Smooth muscle cell of the brain vasculature (primary cell): ENCODE results near the gene ZSWIM4.

Experiments
- DNase-seq: peaks from one replicate; pipeline ENCODE4 v3.0.0-alpha.2; 2012; ENCODE audit warnings: low read depth, low spot score

The ZSWIM4 gene

DNA sequence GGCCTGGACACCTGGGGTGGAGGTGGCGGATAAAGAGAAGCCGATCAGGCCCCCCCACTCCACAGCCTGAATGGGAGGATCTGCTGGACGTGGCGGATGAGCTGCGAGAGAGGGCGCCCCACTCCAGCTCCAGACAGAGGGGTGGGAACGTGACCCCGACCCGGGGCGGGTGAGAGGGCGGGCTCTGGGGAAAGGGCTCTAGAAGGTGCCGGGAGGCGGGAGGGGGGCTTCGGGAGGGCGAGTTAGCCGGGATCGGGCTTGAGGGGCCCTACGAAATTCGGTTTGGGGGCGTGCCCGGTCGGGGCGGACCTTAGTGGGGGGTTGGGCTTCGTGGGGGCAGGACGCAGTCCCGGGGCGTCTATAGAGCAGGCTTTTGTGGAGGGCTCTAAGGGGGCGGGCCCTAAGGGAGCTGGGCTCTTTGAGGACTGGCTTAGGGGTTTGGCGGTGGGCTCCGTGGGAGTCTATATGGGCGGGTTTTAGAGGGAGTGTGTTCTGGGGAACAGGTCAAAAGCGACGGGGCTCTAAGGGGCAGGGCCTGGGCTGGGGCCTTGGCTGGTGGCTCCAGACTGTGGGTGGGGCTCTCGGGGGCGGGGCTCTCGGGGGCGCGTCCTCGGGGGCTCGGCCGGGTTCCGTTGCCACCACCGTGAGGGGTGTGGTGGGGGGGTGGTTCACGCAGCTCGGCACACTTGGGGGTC is 77.6 kb downstream of the ZSWIM4 start:
- no peak for DNase-seq

DNA sequence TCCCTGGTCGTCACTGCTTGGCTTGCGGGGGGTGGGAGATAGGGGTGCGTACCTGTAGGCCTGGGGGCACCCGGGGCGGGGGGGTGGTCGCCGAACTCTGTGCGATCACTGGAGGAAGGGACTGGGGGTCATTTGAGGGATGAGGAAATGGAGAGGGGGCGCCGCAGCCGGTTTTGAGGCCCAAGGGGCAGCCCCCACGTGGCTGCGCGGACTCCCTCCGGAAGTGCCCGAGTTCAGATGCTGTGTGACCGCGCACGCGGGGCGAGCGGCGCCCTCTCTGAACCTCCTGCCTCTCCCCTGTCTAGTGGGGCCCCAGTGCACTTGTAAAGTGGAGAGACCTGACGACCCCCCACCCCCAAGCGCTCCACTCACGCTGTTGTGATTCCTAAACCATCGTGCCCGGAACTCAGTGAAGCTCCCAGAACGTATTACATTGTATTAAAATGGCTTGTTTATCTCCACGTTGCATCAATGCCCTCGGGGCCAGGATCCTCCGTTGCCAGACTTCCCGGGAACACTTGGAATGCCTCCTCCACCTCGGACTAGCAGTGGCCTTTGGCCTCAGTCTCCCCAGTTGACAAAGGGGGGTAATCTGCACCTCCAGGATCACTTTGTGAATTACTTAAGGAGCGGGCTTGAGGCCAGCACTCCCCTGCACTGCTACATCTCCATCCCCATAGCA is 78.7 kb downstream of the ZSWIM4 start:
- DNase-seq: no peak

DNA sequence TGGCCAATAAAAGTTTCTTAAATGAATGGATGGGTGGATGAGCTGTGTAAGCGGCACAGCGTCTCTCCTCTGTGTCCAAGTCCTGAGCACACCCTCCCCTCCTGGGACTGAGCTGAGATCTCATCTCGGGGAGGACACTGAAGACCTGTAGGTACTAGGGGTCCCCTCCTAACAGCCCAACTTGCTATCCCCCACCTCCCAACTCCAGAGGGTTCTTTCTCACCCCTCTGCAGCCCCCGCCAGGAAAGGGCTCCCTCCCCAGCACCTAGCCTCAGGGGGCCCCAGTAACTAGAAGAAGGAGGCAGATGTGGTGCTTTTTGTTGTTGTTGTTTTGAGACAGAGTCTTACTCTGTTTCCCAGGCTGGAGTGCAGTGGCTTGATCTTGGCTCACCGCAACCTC is 80.6 kb downstream of the ZSWIM4 start:
- DNase-seq: no peak

DNA sequence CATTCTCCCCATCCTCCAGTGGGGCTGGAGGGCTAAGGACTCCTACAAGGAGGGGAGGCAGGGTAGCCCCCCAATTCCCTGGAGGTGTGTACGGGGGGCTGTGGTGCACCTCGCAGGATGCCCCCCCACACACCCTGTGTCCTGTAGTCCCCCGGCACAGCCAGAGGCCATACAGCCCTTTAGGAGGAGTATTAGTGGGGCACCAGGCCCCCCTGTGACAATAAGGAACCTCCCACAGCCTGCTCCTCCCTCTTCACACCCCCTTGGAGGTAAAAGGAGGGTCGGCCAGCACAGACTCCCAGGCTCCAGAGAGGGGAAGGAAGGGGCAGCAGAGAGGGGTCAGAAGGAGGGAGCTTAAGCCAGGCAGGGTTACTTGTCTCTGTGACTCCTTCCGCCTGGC is 81.6 kb downstream of the ZSWIM4 start, which contains the start of gene NANOS3:
TSS of gene NANOS3 (plus strand) at position 301 of the 400 bp plus-strand sequence. CDS start 115 bp downstream, outside the sequence.
- no peak for DNase-seq

DNA sequence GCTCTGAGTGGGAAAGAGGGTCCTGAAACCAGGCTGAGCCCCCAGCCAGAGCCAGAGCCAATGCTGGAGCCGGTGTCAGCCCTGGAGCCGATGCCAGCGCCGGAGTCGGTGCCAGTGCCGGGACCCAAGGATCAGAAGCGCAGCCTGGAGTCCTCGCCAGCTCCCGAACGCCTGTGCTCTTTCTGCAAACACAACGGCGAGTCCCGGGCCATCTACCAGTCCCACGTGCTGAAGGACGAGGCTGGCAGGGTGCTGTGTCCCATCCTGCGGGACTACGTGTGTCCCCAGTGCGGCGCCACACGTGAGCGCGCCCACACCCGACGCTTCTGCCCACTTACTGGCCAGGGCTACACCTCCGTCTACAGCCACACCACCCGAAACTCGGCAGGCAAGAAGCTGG is 82.1 kb downstream of the ZSWIM4 start:
- DNase-seq: no peak

DNA sequence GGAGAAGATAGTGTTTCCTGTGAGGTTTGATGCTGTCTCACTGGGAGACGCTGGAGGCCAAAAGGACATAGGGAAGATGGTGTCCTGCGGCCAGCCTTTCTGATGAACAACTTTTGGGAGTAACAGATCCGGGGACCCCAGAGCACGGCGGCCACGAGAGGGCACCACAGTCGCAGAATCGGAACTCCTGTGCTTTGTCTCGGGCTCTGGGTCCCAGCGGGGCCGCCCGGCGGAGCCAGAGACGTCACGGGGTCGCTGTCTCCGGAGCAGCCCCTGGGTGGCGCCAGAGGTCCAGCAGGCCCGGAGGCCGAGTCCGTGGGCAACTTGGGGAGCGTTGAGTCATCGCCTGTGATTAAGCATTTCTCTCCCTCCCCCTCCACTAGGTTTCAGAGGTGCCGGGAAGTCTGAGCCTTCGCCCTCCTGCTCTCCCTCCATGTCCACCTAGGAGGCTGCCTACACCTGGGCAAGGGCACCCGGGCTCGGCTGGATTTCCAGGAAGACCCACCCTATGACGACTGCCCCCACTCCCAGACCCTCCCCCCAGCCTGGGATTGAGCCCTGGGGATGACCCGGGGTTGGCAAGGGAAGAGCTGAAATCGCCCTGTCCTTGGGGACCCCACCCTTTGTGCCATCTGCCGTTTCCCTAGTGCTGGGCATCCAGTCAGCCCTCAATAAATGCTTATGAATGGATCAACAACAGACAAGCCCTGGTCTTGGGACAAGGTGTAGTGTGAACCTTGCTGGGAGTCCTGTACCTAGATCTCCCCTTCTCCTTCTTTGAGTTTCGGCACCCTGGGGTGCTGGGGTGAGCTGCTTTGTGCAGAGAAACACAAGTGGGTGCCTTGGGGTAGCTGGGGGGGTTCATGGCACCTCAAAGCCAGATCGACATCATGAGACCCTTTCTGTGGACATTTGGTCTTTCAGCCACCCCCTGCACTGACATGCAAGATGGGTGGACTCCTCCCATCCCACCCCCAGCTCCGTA is 85.1 kb downstream of the ZSWIM4 start:
- peak; percentile 83 for DNase-seq

DNA sequence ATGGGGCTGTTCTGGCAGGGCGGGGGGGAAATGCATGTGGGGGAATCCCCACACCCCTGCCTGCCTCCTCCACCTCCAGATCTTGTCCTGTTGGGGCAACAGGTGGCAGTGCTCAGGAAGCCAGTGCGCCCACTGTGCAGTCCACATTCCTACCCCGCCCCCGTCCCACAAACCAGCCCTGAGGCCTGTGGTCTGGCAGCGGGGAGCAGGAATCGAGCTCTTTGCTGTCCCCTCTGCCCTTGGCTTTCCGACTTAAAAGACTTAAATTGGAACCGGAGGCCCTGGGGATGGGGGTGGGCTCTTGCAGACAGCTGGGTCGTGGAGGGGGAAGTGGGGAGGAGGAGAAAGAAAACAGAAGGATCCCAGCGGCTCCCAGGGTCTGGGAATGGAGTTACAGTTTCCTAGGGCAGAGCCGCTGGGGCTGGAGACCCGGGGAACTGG is 86.0 kb downstream of the ZSWIM4 start:
- DNase-seq: peak; percentile 49
